SK-N-SH treated with all-trans-retinoic acid at 6 μM for 48 hours (cell line): ENCODE data around the gene PTGES.
"Not testable (repeated sequence)": the region's sequence is repeated elsewhere in the genome, so short reads cannot be mapped to it uniquely, and the experiment has no call there.

Experiments
- ATAC-seq: fragments of 200-7000 bp; cut with Tn5 transposase; 3 replicates; pipeline ENCODE4 v1.9.1; 2020; ENCODE audit warnings: mild to moderate bottlenecking, moderate library complexity
- ARNTL ChIP-seq: fragments of 450-650 bp; formaldehyde crosslinking; IDR thresholded peaks from 2 replicates; pipeline ENCODE4 v1.5.0; 2020; ENCODE audit warnings: low read depth, mild to moderate bottlenecking, moderate library complexity, borderline replicate concordance
- BACH2 ChIP-seq: fragments of 250-450 bp; sonication (Bioruptor Pico); IDR thresholded peaks from 2 replicates; pipeline ENCODE4 v1.9.0; 2021; ENCODE audit warnings: mild to moderate bottlenecking, borderline replicate concordance
- CREB5 ChIP-seq: fragments of 250-450 bp; sonication (Bioruptor Pico); IDR thresholded peaks from 2 replicates; pipeline ENCODE4 v1.5.1; 2020; ENCODE audit warnings: low read depth, mild to moderate bottlenecking, moderate library complexity
- CSDC2 ChIP-seq: fragments of 250-450 bp; sonication (Bioruptor Pico); IDR thresholded peaks from 2 replicates; pipeline ENCODE4 v1.5.0; 2020; ENCODE audit warnings: mild to moderate bottlenecking, moderate library complexity
- ESRRG ChIP-seq: fragments of 250-450 bp; sonication (Bioruptor Pico); IDR thresholded peaks from 2 replicates; pipeline ENCODE4 v1.6.1; 2021; ENCODE audit warnings: mild to moderate bottlenecking
- GLIS3 ChIP-seq: fragments of 250-450 bp; sonication (Bioruptor Pico); IDR thresholded peaks from 2 replicates; pipeline ENCODE4 v1.5.0; 2020; ENCODE audit warnings: mild to moderate bottlenecking, moderate library complexity
- ISL1 ChIP-seq: fragments of 250-450 bp; sonication (Bioruptor Pico); IDR thresholded peaks from 2 replicates; pipeline ENCODE4 v2.1.2; 2022; ENCODE audit warnings: mild to moderate bottlenecking, moderate library complexity
- OSR1 ChIP-seq: fragments of 250-450 bp; sonication (Bioruptor Pico); IDR thresholded peaks from 2 replicates; pipeline ENCODE4 v1.8.0; 2022; ENCODE audit warnings: moderate library complexity, mild to moderate bottlenecking, inconsistent platforms
- PATZ1 ChIP-seq: fragments of 250-450 bp; sonication (Bioruptor Pico); IDR thresholded peaks from 2 replicates; pipeline ENCODE4 v1.8.0; 2020; ENCODE audit warnings: mild to moderate bottlenecking, moderate library complexity, borderline replicate concordance
- POU6F1 ChIP-seq: fragments of 250-450 bp; sonication (Bioruptor Pico); IDR thresholded peaks from 2 replicates; pipeline ENCODE4 v1.8.0; 2021; ENCODE audit warnings: low read depth, mild to moderate bottlenecking, moderate library complexity, borderline replicate concordance
- PPARA ChIP-seq: fragments of 250-450 bp; sonication (Bioruptor Pico); IDR thresholded peaks from 2 replicates; pipeline ENCODE4 v1.5.0; 2020; ENCODE audit warnings: mild to moderate bottlenecking, borderline replicate concordance
- RARB ChIP-seq: fragments of 250-450 bp; sonication (Bioruptor Pico); IDR thresholded peaks from 2 replicates; pipeline ENCODE4 v1.8.0; 2021; ENCODE audit warnings: mild to moderate bottlenecking, moderate library complexity
- TCF4 ChIP-seq: fragments of 250-450 bp; sonication (Bioruptor Pico); IDR thresholded peaks from 2 replicates; pipeline ENCODE4 v1.8.0; 2021; ENCODE audit warnings: mild to moderate bottlenecking, moderate library complexity, borderline replicate concordance
- TOX ChIP-seq: fragments of 250-450 bp; sonication (Bioruptor Pico); IDR thresholded peaks from 2 replicates; pipeline ENCODE4 v1.8.0; 2021; ENCODE audit warnings: mild to moderate bottlenecking, moderate library complexity, borderline replicate concordance
- TSHZ2 ChIP-seq: fragments of 250-450 bp; sonication (Bioruptor Pico); IDR thresholded peaks from 2 replicates; pipeline ENCODE4 v1.5.0; 2020; ENCODE audit warnings: mild to moderate bottlenecking, moderate library complexity
- ZC3H10 ChIP-seq: fragments of 250-450 bp; sonication (Bioruptor Pico); IDR thresholded peaks from 2 replicates; pipeline ENCODE4 v1.5.1; 2021; ENCODE audit warnings: mild to moderate bottlenecking, moderate library complexity
- ZFP3 ChIP-seq: fragments of 250-450 bp; sonication (Bioruptor Pico); IDR thresholded peaks from 2 replicates; pipeline ENCODE4 v1.5.0; 2020; ENCODE audit warnings: mild to moderate bottlenecking, moderate library complexity
- ZFP30 ChIP-seq: fragments of 450-650 bp; formaldehyde crosslinking; IDR thresholded peaks from 2 replicates; pipeline ENCODE4 v1.5.0; 2022; ENCODE audit warnings: mild to moderate bottlenecking, moderate library complexity
- ZNF565 ChIP-seq: fragments of 450-650 bp; formaldehyde crosslinking; conservative IDR thresholded peaks from 2 replicates; pipeline ENCODE4 v1.5.0; 2020; ENCODE audit warnings: low read depth, mild to moderate bottlenecking, moderate library complexity
- ZNF70 ChIP-seq: fragments of 450-650 bp; formaldehyde crosslinking; IDR thresholded peaks from 2 replicates; pipeline ENCODE4 v1.5.0; 2020; ENCODE audit warnings: mild to moderate bottlenecking, moderate library complexity
- ZNF8 ChIP-seq: fragments of 450-650 bp; formaldehyde crosslinking; IDR thresholded peaks from 2 replicates; pipeline ENCODE4 v1.5.0; 2020; ENCODE audit warnings: mild to moderate bottlenecking, moderate library complexity

PTGES gene

GRCh38 chr9:129752900-129753729 lies at the start of gene PTGES:
Gene PTGES, minus strand, starts transcription at chr9:129753042. Its CDS starts 30 bp downstream, at chr9:129753012.
- TF ChIP-seq RARB (CRISPR knock-in tag) (no peak), GLIS3 (CRISPR knock-in tag) (no peak), ZNF565 (CRISPR knock-in tag) (no peak), BACH2 (CRISPR knock-in tag) (no peak)
- peak; percentile 100 for ATAC-seq

GRCh38 chr9:129801504-129801903 lies 48.7 kb upstream of the PTGES start:
- no peak for ATAC-seq

GRCh38 chr9:129798973-129799372 lies 46.1 kb upstream of the PTGES start:
- ATAC-seq: no peak
- TF ChIP-seq ESRRG: no peak
- TF ChIP-seq TSHZ2: no peak
- no peak for TF ChIP-seq PATZ1
- no peak for TF ChIP-seq TCF4
- no peak for TF ChIP-seq ZFP3 (CRISPR knock-in tag)
- TF ChIP-seq POU6F1: no peak
- TF ChIP-seq ZFP30 (CRISPR knock-in tag): no peak

More at GRCh38 chr9:129801504-129801903, 48.7 kb upstream of the PTGES start:
- no peak for TF ChIP-seq TOX (CRISPR knock-in tag)
- no peak for TF ChIP-seq RARB (CRISPR knock-in tag)
- no peak for TF ChIP-seq OSR1 (CRISPR knock-in tag)
- no peak for TF ChIP-seq ESRRG
- no peak for TF ChIP-seq PATZ1
- TF ChIP-seq ZNF8 (CRISPR knock-in tag): no peak
- TF ChIP-seq ISL1: no peak
- no peak for TF ChIP-seq POU6F1
- TF ChIP-seq ZC3H10 (CRISPR knock-in tag): no peak
- TF ChIP-seq PPARA (CRISPR knock-in tag): no peak
- no peak for TF ChIP-seq ZNF70
- no peak for TF ChIP-seq CSDC2
- no peak for TF ChIP-seq GLIS3 (CRISPR knock-in tag)
- no peak for TF ChIP-seq CREB5 (CRISPR knock-in tag)
- TF ChIP-seq ZFP30 (CRISPR knock-in tag): no peak
- no peak for TF ChIP-seq ARNTL (CRISPR knock-in tag)
- no peak for TF ChIP-seq ZNF565 (CRISPR knock-in tag)
- TF ChIP-seq ZFP3 (CRISPR knock-in tag): no peak

- ATAC-seq: not testable (repeated sequence)
These were observed 43.2 kb upstream of the PTGES start for GRCh38 chr9:129796029-129796428.
